NCI-H82 (cell line): ENCODE results near the gene MRTFB.
"Not testable (repeated sequence)": the region's sequence is repeated elsewhere in the genome, so short reads cannot be mapped to it uniquely, and the experiment has no call there.

Experiments
- DNase-seq: peaks from one replicate; lab custom pipeline; 2025; lab: John Stamatoyannopoulos, UW

Gene MRTFB

GRCh38 chr16:14104066-14104465 lies 32.9 kb downstream of the MRTFB start:
- no peak for DNase-seq

GRCh38 chr16:14105760-14106375 lies 34.7 kb downstream of the MRTFB start:
- no peak for DNase-seq

- DNase-seq = no peak
Measured at GRCh38 chr16:14106457-14106856, 35.3 kb downstream of the MRTFB start.

GRCh38 chr16:14106961-14107360 lies 35.8 kb downstream of the MRTFB start:
- DNase-seq = no peak

- no peak for DNase-seq
Measured at GRCh38 chr16:14109077-14109775, 38.1 kb downstream of the MRTFB start.

- DNase-seq = no peak
Measured at GRCh38 chr16:14109782-14110727, 38.9 kb downstream of the MRTFB start.

- no peak for DNase-seq
Measured at GRCh38 chr16:14110728-14111251, 39.7 kb downstream of the MRTFB start.

- DNase-seq = no peak
Measured at GRCh38 chr16:14111713-14112538, 40.8 kb downstream of the MRTFB start.

- no peak for DNase-seq
Measured at GRCh38 chr16:14112539-14112856, 41.4 kb downstream of the MRTFB start.

GRCh38 chr16:14113344-14113743 lies 42.2 kb downstream of the MRTFB start:
- DNase-seq = no peak

GRCh38 chr16:14117051-14117450 lies 45.9 kb downstream of the MRTFB start:
- no peak for DNase-seq

- no peak for DNase-seq
Measured at GRCh38 chr16:14119799-14120198, 48.7 kb downstream of the MRTFB start.

GRCh38 chr16:14120335-14120734 lies 49.2 kb downstream of the MRTFB start:
- no peak for DNase-seq

- no peak for DNase-seq
Measured at GRCh38 chr16:14121142-14121541, 50.0 kb downstream of the MRTFB start.

GRCh38 chr16:14121872-14122271 lies 50.8 kb downstream of the MRTFB start:
- no peak for DNase-seq

- not testable (repeated sequence) for DNase-seq
Measured at GRCh38 chr16:14122430-14122829, 51.3 kb downstream of the MRTFB start.

GRCh38 chr16:14125000-14125681 lies 54.0 kb downstream of the MRTFB start:
- DNase-seq = no peak

- DNase-seq = no peak
Measured at GRCh38 chr16:14125708-14126107, 54.6 kb downstream of the MRTFB start.

- no peak for DNase-seq
Measured at GRCh38 chr16:14128097-14128496, 57.0 kb downstream of the MRTFB start.

GRCh38 chr16:14129502-14129901 lies 58.4 kb downstream of the MRTFB start:
- DNase-seq = no peak
